NCI-H2029 treated with DMSO at 0.1 percent for 48 hours (cell line): Measurements from ENCODE around the gene KCP.

Experiments
- DNase-seq: peaks from one replicate; lab custom pipeline; 2025; lab: John Stamatoyannopoulos, UW

KCP gene

DNA sequence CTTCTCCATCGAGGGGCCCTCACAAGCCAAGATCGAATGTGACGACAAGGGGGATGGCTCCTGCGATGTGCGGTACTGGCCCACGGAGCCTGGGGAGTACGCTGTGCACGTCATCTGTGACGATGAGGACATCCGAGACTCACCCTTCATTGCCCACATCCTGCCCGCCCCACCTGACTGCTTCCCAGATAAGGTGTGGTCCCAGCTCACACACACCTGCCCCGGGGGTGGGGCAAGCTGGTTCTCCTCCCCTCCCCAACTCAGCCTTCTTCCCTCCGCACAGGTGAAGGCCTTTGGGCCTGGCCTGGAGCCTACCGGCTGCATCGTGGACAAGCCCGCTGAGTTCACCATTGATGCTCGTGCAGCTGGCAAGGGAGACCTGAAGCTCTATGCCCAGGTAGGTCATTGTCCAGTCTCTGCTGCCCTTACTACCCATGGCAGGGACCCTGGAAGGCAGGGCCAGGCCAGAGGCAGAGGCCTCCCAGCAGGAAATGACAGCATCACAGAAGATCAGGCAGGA is 69.3 kb downstream of the KCP start:
- no peak for DNase-seq

- no peak for DNase-seq
These were observed 70.0 kb downstream of the KCP start for GRCh38 chr7:128840326-128841170.

GRCh38 chr7:128839751-128840177 is 70.7 kb downstream of the KCP start:
- DNase-seq, result no peak

- DNase-seq, result no peak
These were observed 71.4 kb downstream of the KCP start for GRCh38 chr7:128838981-128839731.

DNA sequence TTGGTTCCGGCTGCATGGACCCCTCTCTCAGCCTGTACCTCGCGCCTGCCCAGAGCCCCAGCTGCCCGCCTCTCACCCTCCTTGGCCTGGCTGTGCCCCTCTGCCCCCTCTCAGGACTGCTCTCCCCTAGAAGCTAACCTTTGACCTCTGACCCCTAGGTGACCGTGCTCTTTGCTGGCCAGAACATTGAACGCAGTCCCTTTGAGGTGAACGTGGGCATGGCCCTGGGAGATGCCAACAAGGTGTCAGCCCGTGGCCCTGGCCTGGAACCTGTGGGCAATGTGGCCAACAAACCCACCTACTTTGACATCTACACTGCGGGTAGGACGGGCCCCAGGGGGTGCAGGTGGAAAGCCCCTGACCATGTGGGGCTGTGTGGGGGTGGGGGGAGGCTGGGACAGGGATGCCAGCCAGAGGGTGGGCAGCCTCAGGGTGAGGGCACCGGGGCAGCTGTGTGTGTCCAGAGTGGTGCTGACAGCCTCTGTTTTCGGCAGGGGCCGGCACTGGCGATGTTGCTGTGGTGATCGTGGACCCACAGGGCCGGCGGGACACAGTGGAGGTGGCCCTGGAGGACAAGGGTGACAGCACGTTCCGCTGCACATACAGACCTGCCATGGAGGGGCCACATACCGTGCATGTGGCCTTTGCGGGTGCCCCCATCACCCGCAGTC is 72.3 kb downstream of the KCP start:
- no peak for DNase-seq

DNA sequence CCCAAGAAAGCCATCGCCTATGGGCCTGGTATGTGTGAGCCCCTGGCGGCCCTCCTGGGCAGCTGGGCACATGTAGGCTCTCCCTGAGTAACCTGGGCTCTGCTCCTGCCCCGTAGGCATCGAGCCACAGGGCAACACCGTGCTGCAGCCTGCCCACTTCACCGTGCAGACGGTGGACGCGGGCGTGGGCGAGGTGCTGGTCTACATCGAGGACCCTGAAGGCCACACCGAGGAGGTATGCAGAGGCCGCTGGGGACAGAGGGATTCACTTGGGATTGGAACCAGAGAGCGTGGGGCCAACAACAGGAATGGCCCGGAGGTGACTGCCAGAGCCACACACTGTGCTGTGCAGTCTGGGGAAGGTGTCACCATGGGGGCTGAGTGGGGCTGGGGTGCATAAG is 73.0 kb downstream of the KCP start:
- no peak for DNase-seq

DNA sequence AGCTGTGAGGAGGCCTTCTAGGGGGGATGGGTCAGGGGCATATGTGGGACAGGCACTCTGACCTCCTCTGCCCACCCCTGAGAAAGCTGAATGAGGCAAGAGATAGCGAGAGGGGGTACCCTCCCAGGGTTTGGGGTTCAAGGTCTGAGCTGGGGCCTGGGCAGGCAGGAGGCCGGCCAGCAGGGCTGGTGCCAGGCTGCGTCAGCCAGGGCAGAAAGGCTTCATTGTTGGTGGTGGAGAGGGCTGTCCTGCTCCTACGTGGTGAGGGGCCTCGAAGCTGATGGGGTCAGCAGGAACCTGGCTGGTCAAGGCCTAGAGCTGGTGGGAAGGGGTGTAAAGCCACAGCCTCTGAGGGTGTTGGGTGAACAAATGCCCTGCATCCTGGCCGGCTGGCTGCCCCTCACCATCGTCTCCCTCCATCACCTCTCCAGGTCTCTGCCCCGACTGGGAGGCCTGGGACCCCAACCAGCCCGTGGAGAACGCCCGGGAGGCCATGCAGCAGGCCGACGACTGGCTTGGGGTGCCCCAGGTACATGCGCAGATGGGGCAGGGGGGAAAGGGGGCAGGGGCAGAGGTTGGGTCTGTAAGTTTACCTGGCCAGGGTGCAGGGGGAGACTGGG is 73.7 kb downstream of the KCP start:
- no peak for DNase-seq

DNA sequence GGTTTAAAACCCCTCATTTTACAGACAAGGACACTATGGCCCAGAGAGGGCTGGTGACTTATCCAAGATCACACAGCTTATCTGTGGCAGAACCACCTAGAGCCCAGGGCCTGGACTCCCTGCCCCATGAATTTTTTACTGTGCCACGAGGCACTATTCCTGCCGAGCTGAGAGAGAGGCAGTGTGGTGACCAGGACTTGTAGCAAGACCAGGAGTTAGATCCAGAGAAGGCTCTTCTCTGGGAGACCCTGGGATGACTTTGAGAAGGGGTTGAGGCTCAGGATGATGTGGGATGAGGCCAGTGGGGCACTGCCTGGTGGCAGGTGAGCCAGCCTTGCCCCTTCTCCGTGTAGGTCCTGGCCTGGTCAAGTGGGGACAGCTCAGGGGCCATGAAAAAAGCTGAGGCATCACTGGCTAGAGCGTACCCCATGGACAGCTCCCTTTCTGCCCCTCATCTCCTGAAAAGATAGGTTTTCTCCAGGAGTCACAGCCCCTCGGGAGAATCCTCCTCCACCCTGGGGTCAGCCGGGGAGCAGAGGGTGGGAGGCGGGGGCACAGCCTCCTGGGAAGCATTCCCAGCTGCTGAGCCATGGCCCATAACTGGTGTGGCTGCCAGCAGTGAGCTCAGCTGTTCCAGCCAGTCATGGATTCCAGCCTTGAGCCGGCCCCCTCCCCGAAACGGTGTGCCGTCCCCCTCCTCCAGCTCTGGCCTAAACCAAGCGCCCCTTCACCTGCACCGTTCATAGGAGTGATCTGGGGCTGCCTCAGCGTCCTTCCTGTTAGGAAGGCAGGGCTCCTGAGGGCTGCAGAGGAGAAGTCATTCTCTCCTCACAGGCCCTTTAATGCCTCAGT is 74.5 kb downstream of the KCP start:
- DNase-seq, result no peak

GRCh38 chr7:128835231-128835751 is 75.2 kb downstream of the KCP start:
- no peak for DNase-seq

DNA sequence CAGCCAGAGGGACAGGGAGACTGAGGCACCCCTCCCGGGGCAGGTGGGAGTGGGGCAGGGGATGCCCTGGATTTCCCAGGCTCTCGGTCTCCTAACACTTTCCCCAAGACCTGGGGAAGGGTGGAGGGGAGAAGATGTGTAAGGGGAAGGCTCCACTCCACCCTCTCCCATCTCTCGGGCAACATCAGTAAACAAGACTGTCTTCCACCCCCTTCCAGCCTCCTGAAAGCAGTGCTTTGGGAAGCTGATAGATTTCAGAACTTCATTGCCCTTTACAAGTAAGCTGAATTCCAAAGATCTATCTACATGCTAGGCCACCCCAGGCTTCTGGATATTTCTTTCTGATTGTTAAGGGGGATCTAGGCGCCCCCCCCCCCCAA is 76.6 kb downstream of the KCP start:
- no peak for DNase-seq

DNA sequence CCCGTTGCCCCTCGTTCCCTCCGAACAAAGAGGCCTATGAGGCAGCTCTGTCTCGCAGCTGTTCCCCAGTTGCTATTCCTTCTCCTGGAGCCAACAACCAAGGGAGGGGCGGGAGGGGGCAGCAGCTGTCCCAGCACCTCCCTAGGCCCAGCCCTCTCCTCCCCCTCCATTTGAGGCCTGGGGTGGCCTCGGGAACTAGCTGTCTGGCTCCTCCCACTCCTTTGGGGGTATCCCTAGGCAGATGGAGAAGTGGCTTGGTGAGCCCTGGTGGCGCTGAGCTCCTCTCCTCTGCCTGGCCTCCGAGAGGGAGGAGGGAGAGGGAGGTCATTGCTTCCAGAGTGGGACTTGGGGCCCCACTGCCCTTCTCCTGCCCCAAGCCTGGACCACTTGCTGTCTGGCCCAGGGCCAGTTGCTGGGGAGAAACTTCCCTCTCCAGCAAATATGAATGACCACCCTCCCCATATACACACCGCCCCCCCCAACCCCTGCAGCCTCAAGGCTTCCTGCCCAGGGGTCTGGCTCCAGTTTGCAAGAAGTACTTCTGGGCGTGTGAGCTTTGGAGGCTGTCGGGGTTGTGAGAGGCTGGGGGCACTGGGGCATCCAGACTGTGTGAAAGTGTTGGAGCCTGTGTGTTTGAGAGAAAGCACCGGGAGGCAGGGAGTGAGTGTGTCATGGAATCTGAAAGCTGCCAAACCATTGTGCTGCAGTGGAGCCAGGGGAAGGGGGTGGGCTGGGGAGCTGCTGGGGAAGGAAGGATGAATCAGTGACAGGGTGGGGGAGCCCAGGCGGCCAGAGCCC is 77.2 kb downstream of the KCP start:
- no peak for DNase-seq

GRCh38 chr7:128832880-128833147 is 77.7 kb downstream of the KCP start:
- DNase-seq, result no peak

DNA sequence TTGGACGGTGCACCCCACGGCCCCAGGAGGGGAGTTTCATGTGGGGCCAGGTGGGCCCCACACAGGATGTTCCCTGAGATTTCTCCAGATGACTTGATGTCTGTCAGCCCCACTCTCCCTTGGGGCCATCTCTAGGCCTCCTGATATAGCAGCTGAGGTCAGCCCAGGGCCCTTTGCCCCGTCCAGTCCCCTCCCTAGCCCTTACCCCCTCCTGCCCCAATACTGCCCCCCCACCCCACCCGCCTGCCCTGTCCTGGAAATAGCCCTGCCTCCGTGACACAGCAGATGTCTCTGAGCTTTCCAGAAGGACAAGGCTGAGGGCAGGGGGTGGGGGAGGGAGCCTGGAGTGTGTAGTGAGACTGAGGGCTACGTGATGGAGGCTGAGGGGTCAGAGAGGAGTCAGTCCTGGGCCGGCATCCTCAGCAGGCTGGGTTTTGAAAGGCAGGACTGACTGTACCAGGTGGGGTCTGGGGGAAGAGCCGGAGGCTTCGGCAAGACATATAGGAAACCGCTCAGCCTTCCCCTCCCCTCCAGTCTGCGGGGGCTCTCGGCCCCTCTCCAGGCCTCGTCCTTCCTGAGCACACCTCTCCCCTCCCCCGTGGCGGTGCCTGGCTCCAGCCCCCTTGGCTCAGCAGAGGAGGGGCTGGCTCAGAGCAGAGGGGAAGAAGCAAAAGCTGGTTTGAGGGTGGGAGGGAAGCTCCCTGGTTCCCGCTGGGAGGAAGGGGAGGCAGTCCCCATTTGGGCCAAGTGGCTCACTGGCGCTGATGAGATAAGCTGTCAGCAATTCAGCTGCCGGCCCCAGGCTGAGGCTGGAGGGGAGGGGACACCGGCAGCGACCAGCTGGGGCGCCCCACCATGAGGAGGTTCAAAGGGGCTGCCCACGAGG is 78.3 kb downstream of the KCP start:
- no peak for DNase-seq

DNA sequence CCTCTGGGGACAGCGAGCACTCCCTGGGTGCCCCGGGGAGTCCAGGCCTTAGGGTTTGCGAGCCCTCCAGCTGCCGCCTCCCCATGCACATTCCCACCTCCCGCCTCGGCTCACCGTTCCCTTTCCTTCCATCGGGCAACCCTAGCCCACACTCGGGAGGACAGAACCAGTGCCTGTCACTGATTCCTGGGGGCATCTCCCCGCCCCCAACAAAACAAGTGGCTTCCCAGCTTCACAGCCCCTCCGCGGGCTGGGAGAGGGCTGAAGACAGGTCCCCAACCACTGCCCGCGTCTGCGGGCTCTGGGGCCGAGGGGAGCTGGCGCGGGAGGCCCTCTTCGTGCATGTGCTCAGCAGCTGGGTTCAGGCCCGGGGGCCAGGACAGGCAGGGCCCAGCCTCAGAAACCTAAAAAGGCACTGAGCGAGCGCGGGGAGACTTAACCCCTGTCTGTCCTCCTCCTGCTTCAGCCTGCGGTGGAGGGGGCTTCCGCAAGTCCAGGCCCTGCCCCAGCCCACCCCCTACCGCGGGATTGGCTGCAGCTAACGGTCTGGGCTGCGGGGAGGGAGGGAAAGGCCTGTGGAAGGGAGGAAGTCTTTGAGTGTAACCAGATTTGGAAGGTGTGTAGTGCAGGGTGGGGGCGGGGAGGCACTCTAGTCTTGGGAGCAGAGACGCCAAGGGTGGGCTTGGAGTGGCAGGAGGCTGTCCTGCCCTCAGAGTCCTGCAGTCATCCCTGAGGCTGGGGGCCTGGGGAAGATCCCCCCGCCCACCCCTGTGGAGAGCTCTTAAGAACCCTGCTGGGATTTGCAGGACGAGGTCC is 79.1 kb downstream of the KCP start:
- no peak for DNase-seq

DNA sequence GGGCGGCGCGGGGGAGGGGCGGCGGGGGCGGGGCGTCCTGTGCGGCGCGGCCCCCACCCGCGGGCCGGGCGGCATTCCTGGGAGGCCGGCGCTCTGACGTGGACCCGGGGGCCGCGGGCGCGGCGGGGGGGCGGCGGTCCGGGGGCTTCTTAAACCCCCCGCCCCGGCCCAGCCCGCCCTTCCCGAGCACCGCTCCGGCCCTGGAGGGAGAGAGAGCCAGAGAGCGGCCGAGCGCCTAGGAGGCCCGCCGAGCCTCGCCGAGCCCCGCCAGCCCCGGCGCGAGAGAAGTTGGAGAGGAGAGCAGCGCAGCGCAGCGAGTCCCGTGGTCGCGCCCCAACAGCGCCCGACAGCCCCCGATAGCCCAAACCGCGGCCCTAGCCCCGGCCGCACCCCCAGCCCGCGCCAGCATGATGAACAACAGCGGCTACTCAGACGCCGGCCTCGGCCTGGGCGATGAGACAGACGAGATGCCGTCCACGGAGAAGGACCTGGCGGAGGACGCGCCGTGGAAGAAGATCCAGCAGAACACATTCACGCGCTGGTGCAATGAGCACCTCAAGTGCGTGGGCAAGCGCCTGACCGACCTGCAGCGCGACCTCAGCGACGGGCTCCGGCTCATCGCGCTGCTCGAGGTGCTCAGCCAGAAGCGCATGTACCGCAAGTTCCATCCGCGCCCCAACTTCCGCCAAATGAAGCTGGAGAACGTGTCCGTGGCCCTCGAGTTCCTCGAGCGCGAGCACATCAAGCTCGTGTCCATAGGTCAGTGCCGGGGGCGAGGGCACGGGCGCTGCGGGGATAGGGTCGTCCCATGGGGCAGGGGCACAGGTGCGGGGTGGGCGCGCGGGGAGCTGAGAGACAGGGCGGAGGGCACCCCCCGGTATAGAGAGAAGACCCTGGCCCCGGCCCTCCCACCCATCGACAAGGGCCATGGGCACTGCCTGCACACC is 80.0 kb downstream of the KCP start, which contains the start of gene FLNC:
FLNC (plus strand) TSS at position 176 of the 947 bp plus-strand sequence; CDS start at position 408, 232 bp downstream.
- no peak for DNase-seq

- DNase-seq, result no peak
These were observed 80.9 kb downstream of the KCP start for GRCh38 chr7:128829391-128830166.
